IMR-90 (cell line): ENCODE measurements around the gene HDAC9. TPM values are rescaled to one million over a fixed set of nuclear protein-coding genes. Genes with fewer than 3 reads are reported as not detected.

Experiments
- ATAC-seq: fragments of 200-7000 bp; cut with Tn5 transposase; 2 replicates; pipeline ENCODE4 v1.9.1; 2020; ENCODE audit warnings: low read depth, mild to moderate bottlenecking, moderate library complexity
- BruUV-seq: library from RNA; stranded (reverse); fragments of 400-500 nt; replicated peaks from 2 replicates; lab custom pipeline; 2021; lab: Mats Ljungman, UMichigan
- CTCF ChIA-PET: fragments of 300-600 bp; formaldehyde crosslinking; extraction: SDS; loops from one replicate; lab custom pipeline; 2021; ENCODE audit warnings: antibody characterized with exemption; lab: Yijun Ruan, JAX
- POLR2A ChIA-PET: fragments of 300-600 bp; sonication (Branson Sonifier 250); formaldehyde crosslinking; loops from one replicate; lab custom pipeline; 2022; ENCODE audit warnings: antibody characterized with exemption; ENCODE audit not compliant: unreplicated experiment; lab: Charles Lee
- DNase-seq: peaks from one replicate; pipeline ENCODE4 v3.0.0; 2013
- H2AFZ ChIP-seq: replicated peaks from 2 replicates; pipeline ENCODE3; 2013; ENCODE audit warnings: low read length, mild to moderate bottlenecking; ENCODE audit not compliant: poor library complexity
- H2AK5ac ChIP-seq: 2 replicates; pipeline ENCODE4 v1.6.1; 2013; ENCODE audit warnings: low read depth, low read length, inconsistent platforms
- H2AK9ac ChIP-seq: replicated peaks from 2 replicates; pipeline ENCODE3; 2013; ENCODE audit warnings: mild to moderate bottlenecking, low read depth, low read length, moderate library complexity; ENCODE audit not compliant: poor library complexity
- H2BK120ac ChIP-seq: 2 replicates; pipeline ENCODE4 v1.6.1; 2013; ENCODE audit warnings: low read depth, low read length, inconsistent platforms
- H2BK15ac ChIP-seq: 3 replicates; pipeline ENCODE4 v1.6.1; 2013; ENCODE audit warnings: low read depth, low read length, inconsistent platforms
- H2BK20ac ChIP-seq: 2 replicates; pipeline ENCODE4 v1.6.1; 2013; ENCODE audit warnings: low read depth, mild to moderate bottlenecking, inconsistent platforms, low read length, moderate library complexity
- H2BK5ac ChIP-seq: 2 replicates; pipeline ENCODE4 v1.6.1; 2013; ENCODE audit warnings: mild to moderate bottlenecking, low read depth, low read length, inconsistent platforms; ENCODE audit not compliant: poor library complexity, severe bottlenecking
- H3K14ac ChIP-seq: replicated peaks from 2 replicates; pipeline ENCODE4 v1.6.1; 2013; ENCODE audit warnings: low read depth, low read length, inconsistent platforms
- H3K18ac ChIP-seq: 2 replicates; pipeline ENCODE4 v1.6.1; 2013; ENCODE audit warnings: low read depth, low read length, control low read depth
- H3K23ac ChIP-seq: 2 replicates; pipeline ENCODE4 v1.6.1; 2013; ENCODE audit warnings: low read depth, low read length, inconsistent platforms
- H3K27ac ChIP-seq: 2 replicates; pipeline ENCODE4 v1.5.1; 2013; ENCODE audit warnings: mild to moderate bottlenecking, control low read depth, low read length; ENCODE audit not compliant: insufficient read depth
- H3K27me3 ChIP-seq: 2 replicates; pipeline ENCODE4 v1.6.1; 2013; ENCODE audit warnings: low read length; ENCODE audit not compliant: control insufficient read depth, insufficient read depth
- H3K36me3 ChIP-seq: 2 replicates; pipeline ENCODE4 v1.6.1; 2013; ENCODE audit warnings: low read length, mixed read lengths; ENCODE audit not compliant: control insufficient read depth, insufficient read depth
- H3K4ac ChIP-seq: 2 replicates; pipeline ENCODE4 v1.6.1; 2013; ENCODE audit warnings: low read depth, low read length, inconsistent platforms
- H3K4me1 ChIP-seq: 2 replicates; pipeline ENCODE4 v1.6.1; 2013; ENCODE audit warnings: low read length, mixed read lengths; ENCODE audit not compliant: control insufficient read depth, insufficient read depth
- H3K4me2 ChIP-seq: 2 replicates; pipeline ENCODE4 v1.6.1; 2013; ENCODE audit warnings: low read depth, mild to moderate bottlenecking, control low read depth, low read length, moderate library complexity
- H3K4me3 ChIP-seq: 2 replicates; pipeline ENCODE4 v1.5.1; 2013; ENCODE audit warnings: low read depth, mild to moderate bottlenecking, control low read depth, low read length, moderate library complexity; ENCODE audit not compliant: insufficient read depth
- H3K56ac ChIP-seq: 2 replicates; pipeline ENCODE4 v1.6.1; 2013; ENCODE audit warnings: low read length, inconsistent platforms; ENCODE audit not compliant: insufficient read depth; ENCODE audit errors: extremely low read depth
- H3K79me1 ChIP-seq, 2 experiments: 2 replicates each; pipeline ENCODE4 v1.6.1; 2013; ENCODE audit warnings: low read length in 2 of 2, inconsistent platforms in 1 of 2, low read depth in 1 of 2
- H3K9ac ChIP-seq: 2 replicates; pipeline ENCODE4 v1.6.1; 2013; ENCODE audit warnings: low read depth, low read length, control low read depth
- H3K9me1 ChIP-seq: 2 replicates; pipeline ENCODE4 v1.6.1; 2013; ENCODE audit warnings: low read length, inconsistent platforms; ENCODE audit not compliant: insufficient read depth
- H3K9me3 ChIP-seq: 2 replicates; pipeline ENCODE4 v1.6.1; 2013; ENCODE audit warnings: low read length; ENCODE audit not compliant: control insufficient read depth, insufficient read depth
- H4K20me1 ChIP-seq: 2 replicates; pipeline ENCODE4 v1.6.1; 2013; ENCODE audit warnings: low read length, inconsistent platforms; ENCODE audit not compliant: insufficient read depth
- H4K5ac ChIP-seq: 2 replicates; pipeline ENCODE4 v1.6.1; 2013; ENCODE audit warnings: mild to moderate bottlenecking, low read depth, low read length, control low read depth
- H4K8ac ChIP-seq, 2 experiments: 2 replicates each; pipeline ENCODE4 v1.6.1; 2013; ENCODE audit warnings: low read depth in 2 of 2, low read length in 2 of 2, control low read depth in 1 of 2, inconsistent platforms in 1 of 2
- H4K91ac ChIP-seq: 2 replicates; pipeline ENCODE4 v1.6.1; 2013; ENCODE audit warnings: low read depth, low read length, inconsistent platforms; ENCODE audit not compliant: insufficient read depth
- CEBPB ChIP-seq: IDR thresholded peaks from 2 replicates; pipeline ENCODE4 v1.6.1; 2012; ENCODE audit warnings: low read depth, low read length, improper control_type of control experiment
- MAZ ChIP-seq: IDR thresholded peaks from 2 replicates; pipeline ENCODE4 v1.6.1; 2012; ENCODE audit warnings: low read depth, mild to moderate bottlenecking, low read length, improper control_type of control experiment, moderate library complexity, borderline replicate concordance
- NFE2L2 ChIP-seq: fragments of 150-350 bp; IDR thresholded peaks from 2 replicates; pipeline ENCODE4 v1.6.1; 2016; ENCODE audit warnings: low read depth, mild to moderate bottlenecking, low read length
- WGBS, 2 experiments: methylation state at CpG; one replicate each; pipeline versions ENCODE4 v1.1.5 to v1.1.7; 2013; ENCODE audit warnings: missing lambda C conversion rate in 2 of 2; ENCODE audit not compliant: insufficient read length in 1 of 2; ENCODE audit errors: extremely low coverage in 2 of 2; 5-methylcytosine and 5-hydroxymethylcytosine counted together
- dilution Hi-C: fragments of 300-500 bp; cut with HindIII; formaldehyde crosslinking; loops from one replicate; pipeline ENCODE4 v1.14.3; 2018; ENCODE audit warnings: low sequenced_read_pairs; ENCODE audit not compliant: unreplicated experiment
- in situ Hi-C: fragments of 300-500 bp; cut with MboI; formaldehyde crosslinking; loops from 3 replicates; pipeline ENCODE4 v1.14.3; 2019; ENCODE audit warnings: low sequenced_read_pairs, inconsistent platforms, mixed read lengths
- intact Hi-C: fragments of 100-400 bp; cut with micrococcal nuclease; formaldehyde crosslinking; loops from 2 replicates; pipeline ENCODE4 v1.10.0; 2022
- polyA plus RNA-seq, 3 experiments: library from polyadenylated mRNA; depleted of rRNA; stranded (reverse); fragments of >200 nt; gene quantifications; 2 replicates each; pipeline ENCODE4 v1.2.3, GENCODE V29; 2012; ENCODE audit warnings: low replicate concordance in 1 of 3
- total RNA-seq: library from RNA; depleted of rRNA; stranded (reverse); fragments of >200 nt; gene quantifications from 2 replicates; pipeline ENCODE4 v1.2.3, GENCODE V29; 2012

Gene HDAC9
- total and polyA plus RNA-seq, 2 of the 4 experiments (the other 2 are of a cell fraction), result 4.3 to 24.7 TPM

DNA sequence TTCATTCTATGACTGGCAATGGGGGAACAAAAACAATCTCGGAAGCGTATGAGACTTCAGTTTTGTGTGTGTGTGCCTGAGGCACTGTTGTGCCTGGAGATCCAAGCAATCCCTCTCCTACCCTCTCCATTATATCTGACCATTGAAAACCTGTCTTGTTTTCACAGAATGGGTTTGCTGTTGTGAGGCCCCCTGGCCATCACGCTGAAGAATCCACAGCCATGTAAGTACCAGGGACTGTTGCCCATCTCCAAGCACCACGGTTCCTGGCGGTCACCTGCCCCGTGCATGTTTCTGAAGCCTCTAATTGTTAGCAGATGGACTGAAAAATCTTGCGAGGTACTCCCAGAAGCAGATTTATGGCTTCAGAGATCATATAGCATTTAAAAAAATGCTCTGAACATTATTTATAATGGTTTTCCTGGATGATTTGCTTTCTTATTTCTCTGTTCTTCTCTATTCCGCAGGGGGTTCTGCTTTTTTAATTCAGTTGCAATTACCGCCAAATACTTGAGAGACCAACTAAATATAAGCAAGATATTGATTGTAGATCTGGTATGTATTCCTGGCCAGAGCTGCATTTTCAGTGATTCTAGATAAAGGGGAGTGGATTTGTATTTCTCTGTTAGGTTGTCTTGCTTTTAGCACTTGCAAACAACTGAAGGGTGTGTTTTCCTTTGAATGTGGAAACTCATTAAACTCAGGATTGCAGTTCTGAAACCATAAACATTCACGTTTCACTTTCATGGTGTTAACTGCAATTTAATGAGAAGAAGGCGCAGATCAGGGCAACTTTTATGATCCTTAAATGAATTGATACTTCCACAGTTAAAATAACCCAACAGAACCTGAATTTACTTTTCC is 333.7 kb downstream of the HDAC9 start (continued):
- TF ChIP-seq MAZ, result no peak

DNA sequence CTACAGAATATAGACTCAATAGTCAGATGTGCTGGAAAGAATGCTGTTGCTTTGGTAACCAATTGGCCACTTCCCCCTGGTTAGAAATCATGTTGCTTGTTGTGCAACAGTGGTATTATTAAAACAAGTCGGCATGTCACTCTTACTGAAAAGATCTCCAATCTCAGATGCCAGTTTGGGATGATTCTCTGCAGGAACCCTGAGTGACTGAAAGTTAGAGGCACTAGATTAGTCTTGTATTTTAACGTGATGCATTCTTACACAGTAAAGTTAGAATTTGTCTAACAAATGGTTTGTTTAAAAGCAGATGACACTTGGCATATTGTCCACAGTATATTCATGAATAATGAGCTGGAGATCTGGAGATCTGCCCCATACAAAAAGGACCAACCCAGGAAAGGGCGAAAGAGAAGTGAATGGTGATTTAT is 334.3 kb downstream of the HDAC9 start:
- Histone ChIP-seq H2BK120ac (no peak overlapping the region), H3K9ac (no peak overlapping the region), H3K4me1 (no peaks in the 10 kb centered on the region), H3K27me3 (no peaks in the 10 kb centered on the region), H3K4me2 (no peak overlapping the region), H4K5ac (no peak overlapping the region), H4K91ac (no peak overlapping the region), H3K18ac (no peak overlapping the region), H2AK5ac (no peak overlapping the region), H2AK9ac (no peak overlapping the region), H3K27ac (no peak overlapping the region), H4K20me1 (no peaks in the 10 kb centered on the region), H2AFZ (no peak overlapping the region), H3K4ac (no peak overlapping the region), H3K23ac (no peak overlapping the region), H3K36me3 (no peaks in the 10 kb centered on the region), H2BK20ac (no peak overlapping the region), H3K9me3 (no peaks in the 10 kb centered on the region), H3K9me1 (no peaks in the 10 kb centered on the region), H2BK5ac (no peak overlapping the region), H3K14ac (no peak overlapping the region), H3K56ac (no peak overlapping the region), H3K4me3 (no peak overlapping the region), H4K8ac (no peak overlapping the region), H3K79me1 (no peaks in the 10 kb centered on the region), H2BK15ac (no peak overlapping the region)
- 67% methylated on average over 1 of the region's 3 CpGs; no CpG with 5 or more reads in 1 of the 2 experiments for WGBS, 2 experiments
- in situ Hi-C loops, result no loop called here
- DNase-seq, result peak; percentile 68
- BruUV-seq, result no TSS peak
- dilution Hi-C loops, result no loop called here
- ChIA-PET CTCF (interaction anchor here (0.7 kb wide), 1 partner anchor 1576 kb away, joined by 6 read pairs; no protein-coding TSS in a partner anchor), POLR2A (no interaction called here)
- intact Hi-C loops, result no loop called here
- peak; percentile 21; the same call in 1 of the 2 replicates for ATAC-seq
- peak; percentile 90 for TF ChIP-seq CEBPB
- TF ChIP-seq NFE2L2, result no peak
